Fibroblast of mammary gland (primary cell): ENCODE results near the gene ARHGAP28.
A peak's percentile ranks its signal among the peaks of the same experiment; 100 is the strongest.

ENCODE experiments used
- DNase-seq: peaks from one replicate; pipeline ENCODE4 v3.0.0-alpha.2; 2010; ENCODE audit warnings: low read depth
- H3K4me3 ChIP-seq: 2 replicates; pipeline ENCODE4 v1.5.1; 2011; ENCODE audit warnings: low read depth, mild to moderate bottlenecking, low read length, moderate library complexity; ENCODE audit not compliant: control insufficient read depth
- TF ChIP-seq, protein P1 (sequence below): conservative IDR thresholded peaks from 2 replicates; pipeline ENCODE4 v1.5.1; 2011; ENCODE audit warnings: low read depth, low read length, inconsistent platforms; ENCODE audit not compliant: control insufficient read depth, insufficient read depth

ARHGAP28 gene

DNA sequence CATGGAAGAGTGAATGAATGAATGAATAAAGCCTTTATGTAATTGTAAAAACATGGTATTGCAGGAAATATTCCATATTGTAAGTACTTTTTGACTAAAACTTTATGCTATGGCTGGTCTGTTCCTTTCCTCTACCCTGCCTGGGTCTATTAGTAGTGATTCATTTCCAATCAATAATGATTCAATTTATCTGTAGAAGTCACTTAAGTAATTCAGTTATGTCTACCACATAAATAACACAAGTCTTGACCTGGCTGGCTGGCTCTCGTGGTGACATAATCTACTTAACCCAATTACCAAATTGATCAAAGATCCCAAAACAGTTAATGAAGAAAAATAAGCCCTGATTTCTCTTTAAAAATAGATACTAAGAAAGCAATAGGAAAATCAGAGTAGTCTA lies 7.8 kb upstream of the ARHGAP28 start:
- no peak for DNase-seq
- TF ChIP-seq, protein P1, sequence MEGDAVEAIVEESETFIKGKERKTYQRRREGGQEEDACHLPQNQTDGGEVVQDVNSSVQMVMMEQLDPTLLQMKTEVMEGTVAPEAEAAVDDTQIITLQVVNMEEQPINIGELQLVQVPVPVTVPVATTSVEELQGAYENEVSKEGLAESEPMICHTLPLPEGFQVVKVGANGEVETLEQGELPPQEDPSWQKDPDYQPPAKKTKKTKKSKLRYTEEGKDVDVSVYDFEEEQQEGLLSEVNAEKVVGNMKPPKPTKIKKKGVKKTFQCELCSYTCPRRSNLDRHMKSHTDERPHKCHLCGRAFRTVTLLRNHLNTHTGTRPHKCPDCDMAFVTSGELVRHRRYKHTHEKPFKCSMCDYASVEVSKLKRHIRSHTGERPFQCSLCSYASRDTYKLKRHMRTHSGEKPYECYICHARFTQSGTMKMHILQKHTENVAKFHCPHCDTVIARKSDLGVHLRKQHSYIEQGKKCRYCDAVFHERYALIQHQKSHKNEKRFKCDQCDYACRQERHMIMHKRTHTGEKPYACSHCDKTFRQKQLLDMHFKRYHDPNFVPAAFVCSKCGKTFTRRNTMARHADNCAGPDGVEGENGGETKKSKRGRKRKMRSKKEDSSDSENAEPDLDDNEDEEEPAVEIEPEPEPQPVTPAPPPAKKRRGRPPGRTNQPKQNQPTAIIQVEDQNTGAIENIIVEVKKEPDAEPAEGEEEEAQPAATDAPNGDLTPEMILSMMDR = no peak
- no peak overlapping the region for H3K4me3 ChIP-seq

DNA sequence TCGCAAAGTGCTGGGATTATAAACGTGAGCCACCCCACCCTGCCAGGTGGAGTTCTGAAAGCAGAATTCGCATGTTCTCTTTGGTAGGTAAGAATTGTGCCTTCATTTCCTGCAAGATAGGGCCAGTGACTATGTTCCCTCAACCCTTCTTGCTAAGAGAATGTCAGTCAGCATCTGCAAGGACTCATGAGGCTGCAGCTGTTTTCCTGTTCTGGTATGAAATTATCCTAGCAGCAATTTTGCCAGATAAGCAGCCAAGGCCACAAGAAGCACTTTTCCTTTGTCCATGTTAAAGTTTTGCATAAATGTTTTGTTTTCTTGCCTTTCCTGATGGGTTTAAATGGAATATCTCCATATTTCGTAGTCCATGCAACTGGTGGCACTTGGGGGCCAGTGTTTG lies 6.8 kb upstream of the ARHGAP28 start:
- DNase-seq = no peak
- TF ChIP-seq, protein P1 = no peak
- H3K4me3 ChIP-seq = no peak overlapping the region

DNA sequence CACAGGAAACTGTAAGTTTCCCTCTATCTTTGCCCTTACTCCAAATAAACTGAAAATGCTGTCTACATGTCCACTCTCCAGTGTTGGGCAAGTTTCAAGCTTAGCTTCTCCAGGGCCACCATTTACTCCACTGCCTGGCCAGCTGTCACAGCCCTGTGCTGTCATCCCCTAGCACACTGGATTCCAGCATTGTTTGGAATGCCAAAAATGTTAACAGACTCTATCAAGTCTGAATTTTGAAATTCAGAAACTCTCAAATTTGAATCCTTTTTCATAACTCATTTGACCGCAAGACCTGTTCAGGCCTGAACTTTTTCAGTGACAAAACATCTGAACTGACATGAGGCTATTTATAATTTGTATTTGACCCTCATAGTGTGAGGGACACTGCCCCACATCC lies 5.2 kb upstream of the ARHGAP28 start:
- TF ChIP-seq, protein P1 = no peak
- no peak overlapping the region for H3K4me3 ChIP-seq
- no peak for DNase-seq

DNA sequence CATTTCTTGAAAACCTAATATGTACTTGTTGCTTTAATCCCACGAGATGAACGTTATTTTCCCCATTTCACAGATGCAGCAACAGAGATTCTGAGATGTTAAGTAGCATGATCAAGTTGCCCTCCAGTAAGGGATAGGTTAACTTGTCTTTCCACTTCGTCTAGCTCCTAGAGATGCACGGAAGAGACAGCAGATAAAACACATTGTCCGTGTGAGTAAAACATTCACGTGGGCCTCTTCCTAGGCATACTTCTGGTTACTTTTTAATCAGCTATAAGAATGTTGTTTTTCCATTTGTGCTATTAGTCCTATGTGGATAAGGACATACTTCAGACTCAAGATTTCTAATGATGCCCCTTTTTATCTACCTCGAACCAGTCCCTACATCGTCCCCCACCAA lies 1.2 kb upstream of the ARHGAP28 start:
- no peak overlapping the region for H3K4me3 ChIP-seq
- TF ChIP-seq, protein P1 = no peak
- no peak for DNase-seq

DNA sequence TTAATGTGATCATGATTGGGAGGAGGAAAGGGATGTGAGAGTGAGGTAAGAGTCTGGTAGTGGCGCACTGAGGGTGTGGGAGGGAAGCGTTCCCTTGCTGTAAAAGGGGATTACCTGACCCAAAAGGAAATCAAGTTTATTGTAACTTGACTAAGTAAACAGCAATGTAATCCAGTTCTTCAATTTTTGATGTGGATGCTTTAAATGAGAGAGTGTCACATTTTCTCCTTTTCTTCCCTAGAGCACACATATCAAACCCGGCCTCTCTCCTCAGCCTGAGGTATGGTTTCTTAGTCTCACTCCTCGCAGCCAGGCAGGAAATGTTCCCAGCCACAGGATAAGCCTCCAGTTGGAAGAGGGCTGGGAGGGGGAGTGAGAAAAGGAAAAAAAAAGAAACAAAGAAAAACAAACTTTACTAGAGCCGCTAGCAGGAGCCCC lies 688 bp upstream of the ARHGAP28 start:
- peak overlapping the region; percentile 50 for H3K4me3 ChIP-seq
- no peak for DNase-seq
- TF ChIP-seq, protein P1 = no peak

DNA sequence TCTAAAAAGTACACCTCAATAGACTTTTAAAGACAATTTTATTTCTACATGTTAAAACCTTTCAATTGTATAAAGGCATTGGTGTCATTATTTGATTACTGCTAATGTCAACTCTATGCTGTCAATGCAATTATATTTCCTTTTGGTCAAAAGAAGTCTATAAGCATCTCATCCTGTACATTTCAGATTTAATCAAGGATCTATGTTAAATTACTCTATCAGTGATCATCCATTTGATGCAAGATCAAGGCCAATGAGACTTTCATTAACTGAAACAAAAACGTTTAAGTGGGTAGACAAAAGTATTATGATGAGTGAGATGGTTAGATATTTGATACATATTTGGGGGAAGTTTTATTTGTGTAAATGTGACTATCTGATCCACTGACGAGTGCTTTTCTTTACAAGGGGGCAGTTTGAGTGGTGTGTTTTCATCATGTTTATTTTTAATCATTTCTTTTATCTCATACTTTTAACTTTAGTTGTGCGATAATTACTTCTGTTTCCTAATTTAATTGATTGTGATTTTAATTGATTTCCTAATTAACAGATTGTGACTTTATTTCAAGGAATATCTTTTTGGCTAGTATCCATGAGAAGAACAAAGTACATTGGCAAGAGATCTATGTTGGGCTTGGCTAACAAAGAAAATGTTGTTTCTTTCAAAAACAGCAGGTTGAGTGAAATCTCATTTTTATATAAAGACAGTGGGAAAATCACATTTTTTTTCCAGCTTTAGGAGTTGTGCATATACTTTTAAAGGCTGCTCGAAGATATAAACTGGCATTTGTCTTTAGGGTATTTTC lies 1.1 kb downstream of the ARHGAP28 start:
- DNase-seq = no peak
- TF ChIP-seq, protein P1 = no peak
- H3K4me3 ChIP-seq = peak overlapping the region; percentile 50
